Effector memory CD4-positive, alpha-beta T cell (primary cell): ENCODE data around the gene UAP1L1.

Experiments
- DNase-seq, 3 donors: peaks; one replicate each; pipeline ENCODE4 v3.0.0-alpha.2; 2020
- H3K27ac ChIP-seq: 2 replicates; pipeline ENCODE4 v1.7.0; 2013; ENCODE audit warnings: mild to moderate bottlenecking, low read length, moderate library complexity; ENCODE audit not compliant: insufficient read depth, poor library complexity, severe bottlenecking
- H3K27me3 ChIP-seq: replicated peaks from 2 replicates; pipeline ENCODE4 v1.7.0; 2013; ENCODE audit warnings: mild to moderate bottlenecking, low read length; ENCODE audit not compliant: insufficient read depth, control insufficient read depth, poor library complexity, severe bottlenecking
- H3K36me3 ChIP-seq: 2 replicates; pipeline ENCODE4 v1.7.0; 2013; ENCODE audit warnings: mild to moderate bottlenecking, low read length, moderate library complexity; ENCODE audit not compliant: control insufficient read depth, insufficient read depth
- H3K4me1 ChIP-seq: 2 replicates; pipeline ENCODE4 v1.7.0; 2013; ENCODE audit warnings: low read length, mild to moderate bottlenecking; ENCODE audit not compliant: control insufficient read depth, insufficient read depth, poor library complexity, severe bottlenecking
- H3K4me3 ChIP-seq: 2 replicates; pipeline ENCODE4 v1.7.0; 2013; ENCODE audit warnings: low read length, low read depth, mild to moderate bottlenecking; ENCODE audit not compliant: insufficient read depth, poor library complexity, severe bottlenecking
- H3K9me3 ChIP-seq: 2 replicates; pipeline ENCODE4 v1.7.0; 2013; ENCODE audit warnings: mild to moderate bottlenecking, low read length, moderate library complexity; ENCODE audit not compliant: control insufficient read depth

UAP1L1 gene

DNA sequence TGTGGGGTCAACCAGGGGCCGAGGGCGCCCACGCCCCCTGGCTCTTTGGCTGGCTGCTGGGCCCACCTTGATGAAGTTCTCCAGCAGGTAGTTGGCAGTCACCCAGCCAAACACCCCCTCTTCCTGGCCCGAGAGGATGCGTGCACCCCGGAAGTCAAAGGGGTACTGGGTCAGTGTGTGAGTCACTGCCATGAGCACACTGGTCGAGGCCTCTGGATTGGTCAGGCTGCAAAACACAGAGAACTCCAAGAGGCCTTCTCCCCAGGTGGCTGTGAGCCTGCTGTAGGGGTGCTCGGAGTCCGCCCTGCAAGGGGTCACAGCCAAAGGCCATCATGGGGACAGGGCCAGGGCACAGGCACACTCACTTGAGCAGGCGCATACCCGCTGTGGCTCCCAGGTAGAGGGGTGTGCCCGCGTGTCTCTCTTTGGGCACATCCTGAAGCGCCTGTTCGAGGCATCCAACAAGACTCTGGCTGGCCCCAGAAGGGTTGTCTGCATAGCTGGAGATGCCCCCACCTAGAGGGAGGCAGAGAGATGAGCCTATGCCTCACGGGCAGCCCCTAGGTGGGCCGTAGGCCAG lies 26.1 kb upstream of the UAP1L1 start:
- Histone ChIP-seq H3K4me3 (no peak overlapping the region), H3K9me3 (no peaks in the 10 kb centered on the region), H3K27me3 (peaks cover 47% of the 10 kb centered on the region), H3K4me1 (peaks cover 12% of the 10 kb centered on the region), H3K27ac (no peak overlapping the region), H3K36me3 (no peaks in the 10 kb centered on the region)
- no peak for DNase-seq

DNA sequence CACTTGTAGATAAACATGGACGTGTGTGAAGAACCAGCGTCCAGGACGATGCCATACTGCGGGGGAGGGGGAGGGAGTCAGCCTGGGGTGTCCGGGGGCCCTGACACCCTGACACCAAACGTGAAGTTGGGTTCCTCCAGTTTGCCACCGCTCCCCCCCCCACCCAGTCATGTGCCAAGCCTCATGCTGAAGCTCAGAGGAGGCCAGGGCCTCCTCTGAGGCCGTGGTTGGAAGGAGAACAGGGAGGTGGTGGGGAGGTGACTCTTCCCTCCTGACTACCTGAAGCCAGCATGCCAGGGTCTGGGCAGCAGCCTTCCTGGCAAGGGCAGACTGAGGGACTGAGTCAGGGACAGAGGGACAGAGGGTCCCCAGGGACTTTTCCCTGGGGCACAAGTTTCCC lies 25.0 kb upstream of the UAP1L1 start:
- Histone ChIP-seq H3K27ac (no peak overlapping the region), H3K4me3 (no peak overlapping the region), H3K36me3 (no peaks in the 10 kb centered on the region), H3K27me3 (peaks cover 39% of the 10 kb centered on the region), H3K4me1 (peaks cover 10% of the 10 kb centered on the region), H3K9me3 (no peaks in the 10 kb centered on the region)
- no peak for DNase-seq

DNA sequence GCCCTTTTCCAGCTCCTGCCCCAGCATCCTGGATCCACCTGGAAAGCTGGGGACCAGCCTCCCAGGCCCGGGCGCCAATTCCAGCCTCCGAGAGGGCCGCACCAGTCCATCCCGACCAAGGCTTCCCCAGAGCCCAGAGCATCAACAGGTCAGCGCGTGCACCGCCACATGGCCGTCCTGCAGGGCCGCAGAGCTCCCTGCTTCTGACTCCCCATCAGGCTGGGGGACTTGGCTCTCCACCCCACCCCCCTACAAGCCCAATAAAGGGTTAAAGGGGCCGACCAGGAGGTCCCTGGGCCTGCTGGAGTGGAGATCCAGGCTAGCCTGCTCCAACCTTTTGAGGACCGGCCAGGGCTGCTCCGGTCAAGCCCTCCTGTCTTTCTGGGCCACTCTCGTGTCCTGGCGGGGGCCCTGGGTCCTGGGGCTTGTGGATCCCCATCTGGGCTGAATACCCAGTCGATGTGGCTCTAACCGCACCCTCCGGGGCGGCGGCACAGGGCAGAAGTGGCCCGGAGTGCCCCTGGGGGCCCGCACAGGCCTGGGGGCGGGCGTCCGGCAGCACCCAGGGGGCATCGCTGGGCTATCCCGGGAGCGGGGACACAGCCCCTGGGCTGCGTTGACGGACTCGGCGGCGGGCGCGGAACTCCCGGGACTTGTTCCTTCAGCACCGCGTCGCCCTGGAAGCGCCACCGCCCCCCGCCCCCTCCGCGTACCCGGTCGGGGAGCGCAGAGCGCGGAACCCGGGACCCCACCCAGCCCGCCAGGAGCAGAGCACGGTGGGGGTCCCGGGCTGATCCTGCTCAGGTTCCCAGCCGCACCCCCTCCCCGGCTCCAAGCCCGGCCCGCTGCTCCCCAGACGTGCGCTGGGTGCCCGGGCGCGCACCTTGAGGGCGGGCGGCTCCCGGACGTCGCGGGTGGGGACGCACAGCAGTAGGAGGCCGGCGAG lies 24.0 kb upstream of the UAP1L1 start:
- peaks cover 30% of the 10 kb centered on the region for H3K27me3 ChIP-seq
- H3K9me3 ChIP-seq, result no peaks in the 10 kb centered on the region
- H3K4me1 ChIP-seq, result peaks cover 10% of the 10 kb centered on the region
- DNase-seq, result no peak
- peak overlapping the region; percentile 37 for H3K4me3 ChIP-seq
- H3K27ac ChIP-seq, result no peak overlapping the region
- H3K36me3 ChIP-seq, result no peaks in the 10 kb centered on the region

DNA sequence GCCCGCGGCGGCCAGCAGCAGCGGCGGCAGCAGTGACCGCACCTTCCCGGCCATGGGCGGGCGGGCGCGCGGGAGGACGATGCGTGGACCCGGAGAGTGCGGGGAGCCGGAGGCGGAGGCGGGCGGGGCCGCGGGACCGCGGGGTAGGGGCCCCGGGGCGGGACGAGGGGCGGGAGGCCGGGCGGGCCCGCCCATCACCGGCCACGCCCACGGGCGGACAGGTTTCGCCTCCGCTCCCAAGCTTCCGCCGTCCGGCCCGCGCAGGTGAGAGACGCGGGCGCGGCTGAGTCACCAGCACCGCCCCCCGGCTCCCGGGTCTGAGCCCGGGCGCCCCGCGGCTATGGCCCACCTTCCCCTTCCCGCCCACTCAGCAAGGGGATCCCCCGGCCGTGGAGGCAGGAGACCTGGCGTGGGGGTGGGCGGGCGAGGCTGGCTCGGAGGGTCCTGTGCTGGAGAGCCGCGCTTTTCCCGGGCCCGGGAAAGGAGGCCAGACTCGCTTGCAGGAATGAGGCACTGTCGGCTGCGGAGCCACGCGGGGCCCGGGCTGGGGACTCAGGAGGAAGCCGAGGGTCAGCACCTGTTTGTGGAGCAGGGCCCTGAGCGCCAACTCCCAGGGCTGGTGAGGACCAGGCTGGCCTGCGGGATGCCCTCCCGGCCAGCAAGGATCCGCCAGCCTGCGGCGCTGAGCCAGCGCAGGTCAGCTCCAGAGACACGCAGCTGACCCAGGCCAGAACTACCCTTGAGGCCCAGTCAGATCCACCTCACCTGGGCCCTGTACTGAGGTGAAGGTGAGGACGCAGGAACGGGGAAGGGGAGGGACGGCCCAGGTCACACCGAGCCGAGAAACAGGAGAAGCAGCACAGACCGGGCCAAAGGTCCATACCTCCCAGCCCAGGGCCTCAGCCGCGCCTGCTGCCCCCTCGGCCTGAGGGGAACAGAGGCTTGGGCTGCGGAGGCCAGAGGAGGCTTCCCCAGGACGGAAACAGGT lies 23.1 kb upstream of the UAP1L1 start, which contains the start of gene ENTPD2:
TSS of gene ENTPD2 (minus strand) at position 118 of the 988 bp plus-strand sequence. CDS start at position 54, 64 bp downstream.
- H3K4me1 ChIP-seq, result peaks cover 10% of the 10 kb centered on the region
- H3K27ac ChIP-seq, result no peak within 1 kb of the TSS
- H3K36me3 ChIP-seq, result no peaks in the 10 kb centered on the region
- peak within 1 kb of the TSS; percentile 37 for H3K4me3 ChIP-seq
- H3K9me3 ChIP-seq, result no peaks in the 10 kb centered on the region
- peak; percentile 28 to 48 (median 38) for DNase-seq
- peaks cover 23% of the 10 kb centered on the region for H3K27me3 ChIP-seq

DNA sequence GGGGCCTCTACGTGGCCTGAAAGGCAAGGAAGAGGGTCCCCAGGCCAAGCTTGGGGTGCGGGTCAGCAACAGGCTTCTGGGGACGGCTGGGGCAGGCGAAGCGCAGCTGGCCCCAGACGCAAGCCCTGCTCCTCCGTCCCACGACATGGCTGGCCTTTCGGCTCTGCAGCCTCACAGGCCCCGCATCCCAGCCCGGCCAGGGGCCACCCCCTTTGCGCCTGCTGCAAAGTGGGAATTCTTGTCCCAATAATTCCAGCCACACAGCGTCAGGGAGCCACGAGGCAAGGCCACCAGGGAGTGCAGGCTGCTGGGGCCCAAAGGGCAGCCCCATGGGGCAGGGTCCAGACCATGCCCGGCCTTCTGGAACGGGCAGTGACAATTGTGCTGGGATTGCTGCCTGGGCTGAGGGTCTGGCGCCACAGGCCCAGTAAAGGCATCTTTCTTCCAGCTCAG lies 22.4 kb upstream of the UAP1L1 start:
- Histone ChIP-seq H3K27ac (no peak overlapping the region), H3K4me3 (no peak overlapping the region)
- no peak for DNase-seq

DNA sequence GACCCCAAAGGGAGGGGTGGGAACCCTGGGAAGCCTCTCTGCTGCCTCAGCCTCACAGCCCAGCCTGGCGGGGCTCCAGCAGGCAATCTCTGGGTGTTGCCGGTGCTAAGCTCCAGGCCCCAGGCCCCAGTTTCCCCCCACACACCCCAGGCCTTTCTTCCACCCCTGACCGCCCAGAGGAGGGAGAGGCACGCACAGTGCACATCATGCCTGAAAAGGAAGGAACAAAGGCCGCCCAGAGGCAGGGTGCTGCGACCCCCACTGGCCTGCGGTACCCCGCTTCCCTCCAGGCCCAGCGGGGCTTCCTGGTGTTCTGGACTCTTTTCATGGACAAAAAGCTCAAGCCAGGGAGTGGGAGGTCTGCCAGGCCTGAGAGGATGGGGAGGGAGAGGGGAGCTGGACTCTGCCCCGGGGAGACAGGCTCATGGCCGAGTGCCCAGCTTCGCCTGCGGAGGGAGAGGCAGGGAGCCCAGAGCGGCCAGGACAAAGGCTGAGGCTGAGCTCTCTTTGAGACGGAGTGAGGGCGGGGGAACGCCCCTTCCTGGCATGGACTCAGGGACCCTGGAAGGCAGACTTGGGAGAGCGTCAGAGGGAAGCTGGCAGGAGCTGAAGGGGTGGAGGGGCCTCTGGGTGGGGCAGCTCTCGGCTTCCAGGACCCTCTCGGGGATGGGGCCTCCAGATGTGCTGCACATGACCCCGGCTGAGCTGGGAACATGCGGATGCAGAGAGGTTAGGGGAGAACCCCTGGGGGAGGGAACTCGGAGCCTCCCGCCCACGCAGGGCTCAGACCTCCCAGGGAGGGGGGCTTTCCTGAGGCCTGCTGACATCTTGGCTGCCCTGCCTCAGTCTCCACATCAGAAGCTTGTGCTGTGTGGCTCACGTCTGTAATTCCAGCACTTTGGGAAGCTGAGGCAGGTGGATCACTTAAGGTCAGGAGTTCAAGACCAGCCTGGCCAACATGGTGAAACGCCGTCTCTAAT lies 21.6 kb upstream of the UAP1L1 start:
- no peak overlapping the region for H3K27ac ChIP-seq
- H3K4me3 ChIP-seq, result no peak overlapping the region
- H3K36me3 ChIP-seq, result no peaks in the 10 kb centered on the region
- no peak for DNase-seq
- H3K4me1 ChIP-seq, result peaks cover 10% of the 10 kb centered on the region
- H3K27me3 ChIP-seq, result peaks cover 11% of the 10 kb centered on the region
- no peaks in the 10 kb centered on the region for H3K9me3 ChIP-seq

More for the DNA sequence above, 22.4 kb upstream of the UAP1L1 start:
- no peaks in the 10 kb centered on the region for H3K9me3 ChIP-seq
- H3K36me3 ChIP-seq, result no peaks in the 10 kb centered on the region
- peaks cover 10% of the 10 kb centered on the region for H3K4me1 ChIP-seq
- H3K27me3 ChIP-seq, result peaks cover 15% of the 10 kb centered on the region

DNA sequence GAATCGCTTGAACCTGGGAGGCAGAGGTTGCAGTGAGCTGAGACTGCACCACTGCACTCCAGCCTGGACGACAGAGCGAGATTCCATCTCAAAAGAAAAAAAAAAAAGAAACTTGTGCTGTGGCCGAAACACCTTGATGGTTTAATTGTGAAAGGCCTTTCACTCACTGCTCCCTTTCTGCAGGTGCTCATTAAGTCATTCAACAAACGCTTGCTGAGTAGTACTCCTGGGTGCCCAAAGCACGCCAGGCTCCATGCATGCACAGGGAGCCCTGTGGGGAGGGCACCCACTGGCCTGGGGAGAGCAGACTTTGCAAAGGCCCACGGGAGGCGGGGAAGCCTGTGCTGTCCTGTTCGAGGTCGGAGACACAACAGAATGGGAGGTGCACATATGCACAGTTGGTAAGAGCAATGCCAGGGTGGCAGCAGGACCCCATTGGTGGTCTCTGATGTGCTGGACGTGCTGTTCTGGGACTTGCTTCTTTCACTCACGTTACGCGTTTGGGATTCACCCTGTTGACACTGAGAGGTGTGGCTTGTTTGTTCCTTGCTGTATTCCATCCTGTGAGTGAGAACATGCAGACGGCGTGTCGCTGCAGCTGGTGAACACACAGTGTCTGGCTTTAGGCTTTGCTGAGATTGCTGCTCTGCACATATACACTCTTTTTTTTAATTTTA lies 20.4 kb upstream of the UAP1L1 start:
- peaks cover 6% of the 10 kb centered on the region for H3K27me3 ChIP-seq
- DNase-seq, result no peak
- peaks cover 10% of the 10 kb centered on the region for H3K4me1 ChIP-seq
- H3K36me3 ChIP-seq, result no peaks in the 10 kb centered on the region
- H3K27ac ChIP-seq, result no peak overlapping the region
- no peaks in the 10 kb centered on the region for H3K9me3 ChIP-seq
- H3K4me3 ChIP-seq, result no peak overlapping the region

DNA sequence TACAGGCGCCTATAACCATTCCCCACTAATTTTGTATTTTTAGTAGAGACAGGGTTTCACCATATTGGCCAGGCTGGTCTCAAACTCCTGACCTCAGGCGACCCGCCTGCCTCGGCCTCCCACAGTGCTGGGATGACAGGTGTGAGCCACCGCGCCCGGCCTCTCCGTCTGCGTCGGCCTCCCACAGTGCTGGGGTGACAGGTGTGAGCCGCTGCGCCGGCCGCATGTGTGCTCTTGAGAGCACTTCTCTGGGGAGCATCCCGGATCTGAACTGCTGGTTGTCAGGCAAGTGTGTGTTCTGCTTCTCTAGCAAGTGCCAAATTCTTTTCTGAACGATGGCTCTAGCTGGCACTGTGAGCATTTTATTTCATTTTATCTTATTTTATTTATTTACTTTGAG lies 19.8 kb upstream of the UAP1L1 start:
- Histone ChIP-seq H3K27me3 (no peaks in the 10 kb centered on the region), H3K9me3 (no peaks in the 10 kb centered on the region), H3K4me1 (peaks cover 10% of the 10 kb centered on the region), H3K4me3 (no peak overlapping the region), H3K27ac (no peak overlapping the region), H3K36me3 (no peaks in the 10 kb centered on the region)
- no peak for DNase-seq
